GM10847 (cell line): Measurements from ENCODE around the gene AMY1A.
"Not testable (repeated sequence)": the region's sequence is repeated elsewhere in the genome, so short reads cannot be mapped to it uniquely, and the experiment has no call there.

Experiments
- POLR2A ChIP-seq: IDR thresholded peaks from 2 replicates; pipeline ENCODE4 v1.6.1; 2011; ENCODE audit not compliant: insufficient read length; ENCODE audit errors: extremely low read depth

Gene AMY1A

GRCh38 chr1:103655460-103655859, at the start of gene AMY1A:
Gene AMY1A (plus strand): TSS chr1:103655760. CDS start chr1:103656331, 571 bp downstream.
- not testable (repeated sequence) for TF ChIP-seq POLR2A

- TF ChIP-seq POLR2A: no peak
Observed at GRCh38 chr1:103616362-103616761, 39.2 kb upstream of the AMY1A start.

- not testable (repeated sequence) for TF ChIP-seq POLR2A
Observed at GRCh38 chr1:103616994-103617477, 38.5 kb upstream of the AMY1A start, which contains the start of gene AMY2A. Gene AMY2A (plus strand): TSS chr1:103617427. CDS start chr1:103617441, 14 bp downstream.

DNA sequence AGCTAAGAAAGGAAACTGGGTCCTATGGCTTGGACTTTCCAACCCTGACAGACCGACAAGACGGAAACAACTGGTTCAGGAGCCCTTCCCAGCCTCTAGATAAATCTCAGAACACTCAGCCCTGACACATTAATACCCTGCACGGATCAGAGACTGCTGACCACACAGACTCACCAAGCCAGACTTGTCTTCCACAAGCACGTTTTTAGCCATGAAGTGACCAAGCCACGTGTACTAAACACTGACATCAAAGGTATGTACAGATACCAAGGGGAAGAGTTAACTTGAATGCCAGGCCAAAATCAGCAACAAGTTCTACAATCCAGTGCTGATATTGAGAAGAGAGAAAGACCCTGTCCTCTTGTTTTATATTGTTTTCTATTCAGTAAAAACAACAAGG, 40.5 kb downstream of the AMY1A start, which contains the start of gene AMY1B:
Gene AMY1B, minus strand, starts transcription at position 101 of the 400 bp plus-strand sequence. CDS start 571 bp downstream, outside the sequence.
- not testable (repeated sequence) for TF ChIP-seq POLR2A
